GM12875 (cell line): ENCODE measurements around the gene B3GLCT.

ENCODE experiments used
- H3K4me3 ChIP-seq: one replicate; pipeline ENCODE4 v1.5.1; 2011; ENCODE audit warnings: low read depth, low read length, control low read depth
- CTCF ChIP-seq: IDR thresholded peaks from 2 replicates; pipeline ENCODE4 v1.5.1; 2011; ENCODE audit warnings: low read depth, mild to moderate bottlenecking, control low read depth, inconsistent platforms, low read length, moderate library complexity, borderline replicate concordance; ENCODE audit not compliant: insufficient read depth

B3GLCT gene

GRCh38 chr13:31199849-31200636 lies at the start of gene B3GLCT:
Gene B3GLCT, plus strand, starts transcription at chr13:31199975. Its CDS starts 110 bp downstream, at chr13:31200085.
- H3K4me3 ChIP-seq, result peak within 1 kb of the TSS; percentile 60
- TF ChIP-seq CTCF, result peak; percentile 96

GRCh38 chr13:31150315-31150985 lies 49.3 kb upstream of the B3GLCT start:
- TF ChIP-seq CTCF, result no peak

GRCh38 chr13:31151837-31152236 lies 47.9 kb upstream of the B3GLCT start:
- TF ChIP-seq CTCF, result no peak
- H3K4me3 ChIP-seq, result no peak overlapping the region

More at GRCh38 chr13:31150315-31150985, 49.3 kb upstream of the B3GLCT start:
- H3K4me3 ChIP-seq, result no peak overlapping the region

- H3K4me3 ChIP-seq, result no peak overlapping the region
- no peak for TF ChIP-seq CTCF
Measured at GRCh38 chr13:31154939-31155338, 44.8 kb upstream of the B3GLCT start.

GRCh38 chr13:31159306-31159705 lies 40.5 kb upstream of the B3GLCT start:
- H3K4me3 ChIP-seq, result peak overlapping the region; percentile 17
- TF ChIP-seq CTCF, result no peak

GRCh38 chr13:31160857-31161556 lies 38.8 kb upstream of the B3GLCT start:
- peak overlapping the region; percentile 94 for H3K4me3 ChIP-seq
- no peak for TF ChIP-seq CTCF
